ENCODE results near the gene METAP1. TPM values are rescaled to one million over a fixed set of nuclear protein-coding genes. Genes with fewer than 3 reads are reported as not detected.

The METAP1 gene
- total RNA-seq, 1 experiment from 2014 or later, result 63.5 TPM

DNA sequence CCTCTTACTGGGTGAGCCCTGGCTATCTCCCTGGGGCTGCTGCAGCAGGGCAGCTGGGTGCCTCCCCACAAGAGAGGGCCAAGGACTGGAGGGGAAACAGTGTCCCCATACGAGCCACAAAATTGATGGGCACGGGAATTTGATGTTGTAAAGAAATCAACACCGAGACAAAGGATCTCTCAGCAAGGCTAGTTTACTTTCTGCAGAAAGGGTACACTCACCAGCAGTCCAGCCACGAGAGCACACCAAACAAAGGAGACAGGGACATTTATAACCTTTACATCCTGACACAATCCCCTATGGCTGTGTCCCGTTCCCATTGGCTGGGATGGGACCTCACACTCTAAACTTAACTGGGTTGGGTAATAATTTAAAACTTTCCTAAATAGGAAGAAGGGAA, 25.9 kb downstream of the METAP1 start:
- Histone ChIP-seq H3K23ac (ENCODE audit: insufficient read length, low read depth, low read length) (no peak overlapping the region), H3K27me3 (ENCODE audit: insufficient read depth, low read length) (no peaks in the 10 kb centered on the region), H2BK20ac (ENCODE audit: low read depth, low read length, poor library complexity, severe bottlenecking) (no peak overlapping the region), H3K18ac (ENCODE audit: insufficient read length, low read depth, low read length) (no peak overlapping the region), H2BK120ac (ENCODE audit: low read depth, low read length, poor library complexity, severe bottlenecking) (no peak overlapping the region), H3K9ac (ENCODE audit: extremely low read depth, insufficient read length, low read length) (no peak overlapping the region), H3K27ac (ENCODE audit: insufficient read length, low read depth, low read length) (no peak overlapping the region), H3K4ac (ENCODE audit: low read depth, low read length) (no peak overlapping the region), H4K91ac (ENCODE audit: insufficient read length, low read depth, low read length) (no peak overlapping the region), H3K56ac (ENCODE audit: insufficient read length, low read depth, low read length) (no peak overlapping the region), H2AK5ac (ENCODE audit: insufficient read length, low read length) (no peak overlapping the region), H3K79me1 (ENCODE audit: insufficient read depth, low read depth, low read length, poor library complexity, severe bottlenecking) (peaks cover 6% of the 10 kb centered on the region), H2BK15ac (ENCODE audit: low read depth, low read length) (no peak overlapping the region), H3K9me3 (ENCODE audit: control insufficient read depth, low read depth, low read length) (no peaks in the 10 kb centered on the region), H2BK12ac (ENCODE audit: insufficient read length, low read depth, low read length) (no peak overlapping the region), H2BK5ac (ENCODE audit: insufficient read length, low read length) (no peak overlapping the region), H3K4me1 (ENCODE audit: insufficient read depth, low read length) (peaks cover 5% of the 10 kb centered on the region; the same call in 1 of the 2 replicates), H3K14ac (ENCODE audit: insufficient read depth, low read length) (no peak overlapping the region), H2AFZ (ENCODE audit: low read length) (no peak overlapping the region), H3K79me2 (ENCODE audit: insufficient read depth, low read length) (peaks cover 44% of the 10 kb centered on the region; the same call in 1 of the 2 replicates), H3K4me2 (ENCODE audit: insufficient read depth, insufficient read length, low read length) (no peak overlapping the region), H4K20me1 (ENCODE audit: control insufficient read depth, insufficient read depth, insufficient read length) (no peaks in the 10 kb centered on the region), H4K5ac (ENCODE audit: insufficient read length, low read depth, low read length) (no peak overlapping the region), H3T11ph (ENCODE audit: low read length) (no peak overlapping the region), H3K23me2 (ENCODE audit: insufficient read length, low read depth, low read length, poor library complexity, severe bottlenecking) (no peaks in the 10 kb centered on the region), H4K8ac (replicated peaks; ENCODE audit: insufficient read length, low read depth, low read length) (no peak overlapping the region)
- no CpG with 5 or more reads among the region's 5 CpGs for WGBS (ENCODE audit: extremely low coverage, insufficient read length, low lambda C conversion rate)
- H3K4me1 Mint-ChIP-seq, result peaks cover 45 to 46% of the 10 kb centered on the region in 2 experiments
- H3K36me3 Mint-ChIP-seq (ENCODE audit: insufficient read depth in 1 of 3, low read depth in 3 of 3), result peaks cover 56 to 63% (median 62%) of the 10 kb centered on the region in 3 experiments
- TF ChIP-seq, protein P1, sequence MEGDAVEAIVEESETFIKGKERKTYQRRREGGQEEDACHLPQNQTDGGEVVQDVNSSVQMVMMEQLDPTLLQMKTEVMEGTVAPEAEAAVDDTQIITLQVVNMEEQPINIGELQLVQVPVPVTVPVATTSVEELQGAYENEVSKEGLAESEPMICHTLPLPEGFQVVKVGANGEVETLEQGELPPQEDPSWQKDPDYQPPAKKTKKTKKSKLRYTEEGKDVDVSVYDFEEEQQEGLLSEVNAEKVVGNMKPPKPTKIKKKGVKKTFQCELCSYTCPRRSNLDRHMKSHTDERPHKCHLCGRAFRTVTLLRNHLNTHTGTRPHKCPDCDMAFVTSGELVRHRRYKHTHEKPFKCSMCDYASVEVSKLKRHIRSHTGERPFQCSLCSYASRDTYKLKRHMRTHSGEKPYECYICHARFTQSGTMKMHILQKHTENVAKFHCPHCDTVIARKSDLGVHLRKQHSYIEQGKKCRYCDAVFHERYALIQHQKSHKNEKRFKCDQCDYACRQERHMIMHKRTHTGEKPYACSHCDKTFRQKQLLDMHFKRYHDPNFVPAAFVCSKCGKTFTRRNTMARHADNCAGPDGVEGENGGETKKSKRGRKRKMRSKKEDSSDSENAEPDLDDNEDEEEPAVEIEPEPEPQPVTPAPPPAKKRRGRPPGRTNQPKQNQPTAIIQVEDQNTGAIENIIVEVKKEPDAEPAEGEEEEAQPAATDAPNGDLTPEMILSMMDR (conservative IDR thresholded peaks at IDR 0.05), result no peak
- no peak overlapping the region for H3K27ac Mint-ChIP-seq
- peaks cover 19 to 34% of the 10 kb centered on the region in 2 experiments for H3K9me3 Mint-ChIP-seq
- H3K4me3 Mint-ChIP-seq, result no peak overlapping the region
- no peak for DNase-seq
- no peaks in the 10 kb centered on the region for H3K27me3 Mint-ChIP-seq (ENCODE audit: low read depth)
